Measurements from ENCODE around the gene R3HDM2.

Gene R3HDM2

DNA sequence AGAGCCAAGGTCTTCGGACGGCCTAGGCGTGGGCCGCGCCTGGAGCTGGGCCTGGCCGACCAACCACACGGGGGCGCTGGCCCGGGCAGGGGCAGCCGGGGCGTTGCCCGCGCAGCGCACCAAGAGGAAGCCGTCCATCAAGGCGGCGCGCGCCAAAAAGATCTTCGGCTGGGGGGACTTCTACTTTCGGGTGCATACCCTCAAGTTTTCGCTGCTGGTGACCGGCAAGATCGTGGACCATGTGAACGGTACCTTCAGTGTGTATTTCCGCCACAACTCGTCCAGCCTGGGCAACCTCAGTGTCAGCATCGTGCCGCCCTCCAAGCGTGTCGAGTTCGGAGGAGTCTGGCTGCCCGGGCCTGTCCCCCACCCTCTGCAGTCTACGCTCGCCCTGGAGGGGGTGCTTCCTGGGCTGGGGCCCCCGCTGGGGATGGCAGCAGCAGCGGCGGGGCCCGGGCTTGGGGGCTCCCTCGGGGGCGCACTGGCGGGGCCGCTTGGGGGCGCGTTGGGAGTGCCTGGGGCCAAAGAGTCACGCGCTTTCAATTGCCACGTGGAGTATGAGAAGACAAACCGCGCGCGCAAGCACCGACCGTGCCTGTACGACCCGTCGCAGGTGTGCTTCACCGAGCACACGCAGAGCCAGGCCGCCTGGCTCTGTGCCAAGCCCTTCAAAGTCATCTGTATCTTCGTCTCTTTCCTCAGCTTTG is 205.7 kb downstream of the R3HDM2 start:
- DNase-seq, result peak; percentile 68

DNA sequence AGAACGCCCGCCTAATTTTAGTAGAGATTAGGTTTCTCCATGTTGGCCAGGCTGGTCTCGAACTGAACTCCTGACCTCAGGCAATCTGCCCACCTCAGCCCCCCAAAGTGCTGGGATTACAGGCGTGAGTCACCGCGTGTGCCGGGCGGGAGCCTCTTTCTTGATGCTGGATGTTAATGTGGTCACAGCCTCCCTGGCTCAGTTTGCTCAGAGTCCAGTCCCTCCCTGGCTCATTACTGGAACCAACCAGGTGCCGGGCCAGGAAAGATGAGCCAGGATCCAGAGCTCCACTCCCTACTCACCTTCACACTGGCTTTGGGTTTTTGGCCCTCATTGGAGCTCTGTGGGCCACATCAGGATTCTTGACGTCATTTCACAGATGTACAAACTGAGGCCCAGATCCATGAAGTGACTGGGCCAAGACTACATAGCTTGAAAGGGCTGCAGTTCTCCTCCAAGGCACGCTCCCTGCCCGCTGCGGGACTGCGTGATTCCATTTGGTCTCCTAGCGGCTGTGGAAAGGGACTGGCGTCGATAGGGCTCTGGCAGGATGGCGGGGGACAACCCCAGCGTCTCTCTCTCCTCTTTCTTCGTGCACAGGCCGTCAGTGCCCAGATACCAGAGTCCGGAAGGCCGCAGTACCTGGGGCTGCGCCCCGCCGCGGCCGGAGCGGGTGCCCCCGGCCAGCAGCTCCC is 206.4 kb downstream of the R3HDM2 start:
- DNase-seq, result no peak

GRCh38 chr12:57223191-57224165 is 207.4 kb downstream of the R3HDM2 start:
- no peak for DNase-seq

GRCh38 chr12:57222286-57223190 is 208.3 kb downstream of the R3HDM2 start:
- no peak for DNase-seq

DNA sequence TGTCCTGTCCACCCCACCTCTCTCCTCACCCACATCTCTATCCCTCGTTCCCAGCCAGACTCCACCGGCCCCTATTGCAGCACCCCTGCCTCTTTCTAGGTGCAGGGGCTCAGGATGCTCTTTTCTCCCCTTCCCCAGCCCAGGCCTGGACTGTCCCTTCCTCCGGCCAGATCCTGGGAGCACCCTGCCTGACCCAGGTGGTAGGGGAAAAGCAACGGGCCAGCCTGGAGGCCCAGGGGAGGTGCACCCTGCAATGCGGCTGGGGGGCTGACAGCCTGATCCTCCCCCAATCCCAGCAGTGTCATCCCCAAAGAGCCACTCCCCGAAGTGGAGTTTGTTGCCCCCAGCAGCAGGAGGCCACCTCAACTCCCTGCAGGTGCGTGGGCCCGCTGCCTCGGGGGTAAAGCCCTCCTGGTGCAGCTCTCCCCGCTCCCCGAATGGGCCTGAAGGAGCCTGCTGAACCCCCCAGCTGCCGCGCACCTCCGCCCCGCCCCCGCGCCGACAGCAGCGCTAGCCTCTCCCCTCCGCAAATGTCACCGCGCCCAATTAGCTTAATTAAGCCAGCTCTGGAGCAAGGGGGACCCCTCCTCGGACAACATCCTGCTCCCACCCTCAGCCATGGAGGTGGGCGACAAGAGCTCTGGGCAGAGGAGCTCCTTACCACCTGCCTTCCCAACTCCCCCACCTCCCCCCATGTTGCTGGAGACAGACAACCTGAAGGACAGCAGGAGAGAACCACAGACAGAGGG is 209.5 kb downstream of the R3HDM2 start:
- DNase-seq, result no peak

GRCh38 chr12:57220770-57221168 is 210.1 kb downstream of the R3HDM2 start:
- DNase-seq, result no peak

GRCh38 chr12:57219993-57220754 is 210.7 kb downstream of the R3HDM2 start:
- no peak for DNase-seq

- no peak for DNase-seq
Measured at GRCh38 chr12:57219205-57219992, 211.4 kb downstream of the R3HDM2 start.

- DNase-seq, result no peak
Measured at GRCh38 chr12:57218030-57218853, 212.6 kb downstream of the R3HDM2 start.

DNA sequence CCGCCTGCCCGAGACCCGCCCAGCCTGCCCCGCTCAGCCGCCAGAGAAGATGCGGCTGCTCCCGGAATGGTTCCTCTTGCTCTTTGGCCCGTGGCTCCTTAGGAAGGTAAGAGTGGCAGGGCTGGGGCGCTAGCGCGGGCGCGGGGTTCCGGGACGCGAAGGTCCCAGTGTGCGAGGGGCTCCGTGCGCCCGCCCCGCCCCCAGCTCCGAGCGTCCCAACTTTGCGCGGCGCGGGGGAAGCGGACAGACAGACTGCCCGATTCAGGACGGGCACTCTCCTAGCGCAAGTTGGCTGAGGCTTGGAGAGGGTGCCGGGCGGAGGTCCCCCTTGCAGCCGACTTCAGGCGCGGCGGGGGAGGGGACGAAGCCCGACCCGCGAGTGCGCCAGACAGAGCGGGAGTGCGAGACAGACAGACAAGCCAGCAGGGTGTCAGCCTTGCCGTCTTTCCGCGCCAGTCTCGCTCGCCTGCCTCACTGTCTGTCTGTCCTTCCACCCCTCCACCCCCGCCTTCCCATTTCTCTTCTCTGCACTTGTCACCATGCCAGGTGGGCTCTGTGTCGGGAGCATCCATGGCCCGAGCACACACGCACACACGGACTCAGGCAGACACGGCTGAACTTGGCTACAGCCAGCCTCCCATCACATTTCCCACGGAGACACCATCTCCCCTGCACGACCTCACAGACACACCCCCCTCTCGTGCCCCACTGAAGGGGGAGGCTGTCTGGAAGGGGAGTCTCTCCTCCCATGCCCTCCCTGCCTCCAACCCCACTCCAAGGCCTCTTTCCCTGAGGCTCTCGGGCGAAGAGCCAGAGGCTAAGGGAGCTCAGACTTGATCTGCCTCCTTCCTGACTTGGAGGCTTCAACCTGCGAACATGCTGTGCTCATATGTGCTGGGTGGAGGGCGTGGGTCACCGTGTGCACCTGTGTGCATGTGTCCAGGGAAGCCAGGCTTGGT is 213.6 kb downstream of the R3HDM2 start:
- DNase-seq, result no peak

- no peak for DNase-seq
Measured at GRCh38 chr12:57216014-57216911, 214.6 kb downstream of the R3HDM2 start, which contains the start of gene NXPH4. Gene NXPH4 (plus strand): TSS chr12:57216794. CDS start chr12:57216970, 176 bp downstream.

GRCh38 chr12:57215668-57216013 is 215.2 kb downstream of the R3HDM2 start:
- no peak for DNase-seq

DNA sequence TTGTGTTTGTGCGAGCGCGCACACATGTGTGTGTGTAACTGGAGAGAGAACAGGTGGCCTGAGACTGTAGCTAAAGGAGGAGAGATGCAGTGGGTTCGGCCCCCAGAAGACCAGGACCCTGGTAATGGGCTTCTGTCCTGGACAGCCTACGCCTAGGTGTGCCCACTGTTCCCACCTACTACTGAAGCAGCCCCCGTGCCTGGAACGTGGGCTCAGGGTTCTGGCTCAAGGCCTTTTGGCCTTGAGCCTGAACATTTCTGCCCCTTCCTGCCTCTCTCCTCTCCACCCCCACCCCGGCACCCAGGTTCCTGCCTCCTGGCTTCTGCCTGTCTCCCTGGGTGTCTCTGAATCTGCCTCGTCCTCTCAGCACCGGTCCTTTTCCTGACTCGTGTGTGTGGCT is 215.8 kb downstream of the R3HDM2 start:
- no peak for DNase-seq

GRCh38 chr12:57214398-57214781 is 216.5 kb downstream of the R3HDM2 start:
- DNase-seq, result peak; percentile 66

- no peak for DNase-seq
Measured at GRCh38 chr12:57213763-57214397, 217.0 kb downstream of the R3HDM2 start.

- peak; percentile 80 for DNase-seq
Measured at GRCh38 chr12:57213058-57213715, 217.7 kb downstream of the R3HDM2 start.
